Suprapubic skin (tissue), 3 donors: ENCODE results near the gene GAS7.

Experiments
- CTCF ChIP-seq, 2 donors: fragments of 200-600 bp in 1 of 2; fragments of 450-650 bp in 1 of 2; sonication (generic) in 1 of 2; IDR thresholded peaks; one replicate each; pipeline ENCODE4 v1.5.1; 2016 to 2019; ENCODE audit warnings: antibody characterized with exemption in 2 of 2, mild to moderate bottlenecking in 1 of 2, moderate library complexity in 1 of 2
- POLR2AphosphoS5 ChIP-seq, 3 donors: sonication (generic); formaldehyde crosslinking; IDR thresholded peaks; one replicate each; pipeline ENCODE4 v1.6.1; 2017; ENCODE audit warnings: antibody characterized with exemption in 3 of 3

- TF ChIP-seq CTCF (IDR thresholded peaks at IDR 0.05) (no peak), POLR2AphosphoS5 (IDR thresholded peaks at IDR 0.05) (no peak)
Observed at GRCh38 chr17:9926150-9926804, 272.1 kb downstream of the GAS7 start.
